ENCODE measurements around the gene NELFE. TPM values are rescaled to one million over a fixed set of nuclear protein-coding genes. Genes with fewer than 3 reads are reported as not detected.

Gene NELFE
- total RNA-seq, 4 donors from 2014 or later = 67.0 to 94.0 (median 75.0) TPM

DNA sequence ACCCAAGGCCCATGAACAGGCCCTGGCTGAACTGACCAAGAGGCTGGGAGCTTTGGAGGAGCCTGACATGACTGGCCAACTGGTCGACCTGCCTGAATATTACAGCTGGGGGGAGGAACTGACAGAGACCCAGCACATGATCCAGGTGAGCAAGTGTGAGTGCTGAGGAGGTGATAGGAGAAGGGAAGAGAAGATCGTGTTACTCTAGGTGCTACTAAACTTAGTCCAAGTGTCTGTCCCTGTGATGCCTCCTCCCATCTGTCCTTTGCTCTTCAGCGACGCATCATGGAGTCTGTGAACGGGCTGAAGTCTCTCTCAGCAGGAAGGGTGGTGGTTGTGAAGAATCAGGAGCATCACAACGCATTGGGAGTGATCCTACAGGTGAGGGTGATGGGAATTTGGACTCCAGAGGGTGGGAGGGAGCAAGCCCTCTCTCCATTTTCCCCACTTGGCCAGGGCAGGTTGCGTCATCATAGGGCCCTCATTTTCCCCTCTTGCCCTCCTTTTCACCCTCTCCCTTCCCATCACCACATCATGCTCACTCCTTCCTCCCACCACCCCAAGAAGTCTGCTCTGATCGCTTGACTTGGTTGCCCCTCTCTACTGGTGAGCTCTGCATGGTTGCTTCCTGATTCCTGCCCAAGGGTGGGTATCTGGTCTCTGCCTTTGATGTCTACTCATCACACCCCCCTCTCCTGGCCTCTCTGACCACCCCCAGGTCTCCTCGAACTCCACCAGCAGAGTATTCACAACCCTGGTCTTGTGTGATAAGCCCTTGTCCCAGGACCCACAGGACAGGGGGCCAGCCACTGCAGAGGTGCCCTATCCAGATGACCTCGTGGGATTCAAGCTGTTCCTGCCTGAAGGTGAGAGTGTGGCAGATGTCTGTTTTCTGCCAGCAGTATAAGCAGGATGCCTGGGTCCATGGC is 8.5 kb upstream of the NELFE start:
- ATAC-seq (ENCODE audit: low FRiP score) = no peak
- DNase-seq (ENCODE audit: low spot score) = no peak
- TF ChIP-seq, protein P1, sequence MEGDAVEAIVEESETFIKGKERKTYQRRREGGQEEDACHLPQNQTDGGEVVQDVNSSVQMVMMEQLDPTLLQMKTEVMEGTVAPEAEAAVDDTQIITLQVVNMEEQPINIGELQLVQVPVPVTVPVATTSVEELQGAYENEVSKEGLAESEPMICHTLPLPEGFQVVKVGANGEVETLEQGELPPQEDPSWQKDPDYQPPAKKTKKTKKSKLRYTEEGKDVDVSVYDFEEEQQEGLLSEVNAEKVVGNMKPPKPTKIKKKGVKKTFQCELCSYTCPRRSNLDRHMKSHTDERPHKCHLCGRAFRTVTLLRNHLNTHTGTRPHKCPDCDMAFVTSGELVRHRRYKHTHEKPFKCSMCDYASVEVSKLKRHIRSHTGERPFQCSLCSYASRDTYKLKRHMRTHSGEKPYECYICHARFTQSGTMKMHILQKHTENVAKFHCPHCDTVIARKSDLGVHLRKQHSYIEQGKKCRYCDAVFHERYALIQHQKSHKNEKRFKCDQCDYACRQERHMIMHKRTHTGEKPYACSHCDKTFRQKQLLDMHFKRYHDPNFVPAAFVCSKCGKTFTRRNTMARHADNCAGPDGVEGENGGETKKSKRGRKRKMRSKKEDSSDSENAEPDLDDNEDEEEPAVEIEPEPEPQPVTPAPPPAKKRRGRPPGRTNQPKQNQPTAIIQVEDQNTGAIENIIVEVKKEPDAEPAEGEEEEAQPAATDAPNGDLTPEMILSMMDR (IDR thresholded peaks at IDR 0.05) = no peak

DNA sequence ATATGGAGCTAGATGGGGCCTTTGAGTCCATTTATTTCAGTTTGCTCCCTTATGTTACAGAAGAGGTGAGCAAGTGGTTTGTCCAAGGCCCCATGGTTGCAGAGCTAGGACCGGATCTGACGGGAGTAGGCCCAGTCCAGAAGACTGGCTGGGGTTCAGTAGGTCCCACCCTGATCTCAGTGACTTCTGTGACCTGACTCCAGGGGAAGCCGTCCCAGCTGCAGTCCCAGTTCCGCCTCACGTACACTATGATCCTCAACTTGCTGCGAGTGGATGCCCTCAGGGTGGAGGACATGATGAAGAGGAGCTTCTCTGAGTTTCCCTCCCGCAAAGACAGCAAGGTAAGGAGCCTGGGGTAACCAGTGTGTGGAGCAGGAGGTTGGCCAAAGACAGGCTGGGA is 7.7 kb upstream of the NELFE start:
- no peak for DNase-seq (ENCODE audit: low spot score)
- TF ChIP-seq, protein P1 (IDR thresholded peaks at IDR 0.05) = no peak
- ATAC-seq (ENCODE audit: low FRiP score) = no peak

DNA sequence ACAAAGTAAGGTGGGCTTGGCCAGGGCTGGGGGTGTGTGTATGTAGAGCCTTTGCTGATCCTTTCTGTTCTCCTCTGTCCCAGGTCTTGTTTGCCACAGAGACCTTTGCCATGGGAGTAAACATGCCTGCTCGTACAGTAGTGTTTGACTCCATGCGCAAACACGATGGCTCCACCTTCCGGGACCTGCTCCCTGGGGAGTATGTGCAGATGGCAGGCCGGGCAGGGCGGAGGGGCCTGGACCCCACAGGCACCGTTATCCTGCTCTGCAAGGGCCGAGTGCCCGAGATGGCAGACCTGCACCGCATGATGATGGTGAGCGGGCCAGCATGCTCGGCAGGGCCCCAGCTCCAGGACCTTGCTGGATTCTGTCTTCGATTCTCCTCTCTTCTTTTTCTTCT is 6.9 kb upstream of the NELFE start:
- TF ChIP-seq, protein P1 (IDR thresholded peaks at IDR 0.05) = no peak
- no peak for ATAC-seq (ENCODE audit: low FRiP score)
- DNase-seq (ENCODE audit: low spot score) = no peak

DNA sequence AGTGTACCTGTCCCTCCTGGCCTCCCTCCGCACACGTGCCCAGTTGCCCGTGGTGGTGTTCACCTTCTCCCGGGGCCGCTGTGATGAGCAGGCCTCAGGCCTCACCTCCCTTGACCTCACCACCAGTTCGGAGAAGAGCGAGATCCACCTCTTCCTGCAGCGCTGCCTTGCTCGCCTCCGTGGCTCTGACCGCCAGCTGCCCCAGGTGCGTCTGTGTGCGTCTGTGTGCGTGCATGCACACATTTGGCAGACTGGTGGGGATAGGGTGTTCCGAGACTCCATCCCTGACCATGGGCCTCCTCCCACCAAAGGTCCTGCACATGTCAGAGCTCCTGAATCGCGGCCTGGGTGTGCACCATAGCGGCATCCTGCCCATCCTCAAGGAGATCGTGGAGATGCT is 5.2 kb upstream of the NELFE start:
- DNase-seq (ENCODE audit: low spot score) (no peak), ATAC-seq (ENCODE audit: low FRiP score) (no peak)
- TF ChIP-seq, protein P1 (IDR thresholded peaks at IDR 0.05) = no peak

DNA sequence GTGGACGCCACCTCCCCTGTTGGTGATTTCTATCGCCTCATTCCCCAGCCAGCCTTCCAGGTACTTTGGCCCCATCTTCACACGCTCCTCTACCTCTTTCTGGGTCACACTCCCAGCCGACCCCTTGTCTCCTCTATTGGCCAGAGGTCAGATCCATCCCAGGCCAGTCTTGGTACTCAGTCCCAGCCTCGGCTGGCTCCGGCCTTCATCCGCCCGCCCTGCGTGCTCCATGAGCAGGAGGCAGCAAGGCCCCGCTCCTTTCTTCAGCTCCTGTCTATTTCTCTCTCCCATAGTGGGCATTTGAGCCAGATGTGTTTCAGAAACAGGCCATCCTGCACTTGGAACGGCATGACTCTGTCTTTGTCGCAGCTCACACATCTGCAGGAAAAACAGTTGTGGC is 2.8 kb upstream of the NELFE start:
- TF ChIP-seq, protein P1 (IDR thresholded peaks at IDR 0.05) = no peak
- DNase-seq (ENCODE audit: low spot score) (no peak), ATAC-seq (ENCODE audit: low FRiP score) (no peak)

DNA sequence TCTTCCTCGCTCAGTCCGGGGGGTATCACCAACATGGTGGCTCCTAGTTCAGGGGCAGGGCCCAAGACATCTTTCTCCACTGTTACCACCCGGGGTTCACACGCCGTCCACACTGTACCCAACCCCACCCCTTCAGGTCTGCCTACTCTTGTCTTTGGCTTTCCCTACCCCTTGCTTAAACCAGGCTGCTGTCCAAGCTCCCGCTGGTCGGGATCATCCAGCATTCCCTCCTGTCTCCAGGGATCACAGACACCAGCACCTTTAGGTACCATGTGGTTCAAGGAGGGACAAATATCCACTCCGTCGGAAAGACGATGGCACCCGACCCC is 395 bp downstream of the NELFE start:
- DNase-seq (ENCODE audit: low spot score) (no peak), ATAC-seq (ENCODE audit: low FRiP score) (peak; percentile 5)
- TF ChIP-seq, protein P1 (IDR thresholded peaks at IDR 0.05) = no peak

DNA sequence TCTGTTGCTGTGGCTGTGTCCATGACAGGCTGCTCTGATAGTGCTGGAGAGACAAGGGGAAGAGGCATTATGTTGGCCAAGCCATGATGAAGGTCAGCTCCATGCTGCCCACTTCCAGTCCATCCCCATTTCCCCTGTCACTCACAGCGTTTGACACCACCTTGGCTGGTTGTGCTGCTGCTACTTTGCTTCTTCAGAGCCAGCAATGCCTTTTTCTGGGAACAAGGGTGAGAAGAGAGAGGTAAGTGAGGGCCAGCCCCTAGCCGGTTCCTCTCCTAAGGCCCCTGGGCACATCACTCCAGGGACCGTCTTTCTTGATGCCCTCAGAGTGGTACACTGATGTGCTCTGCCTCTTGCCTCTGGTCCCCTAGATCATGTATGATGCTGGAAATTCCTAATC is 2.0 kb downstream of the NELFE start:
- no peak for ATAC-seq (ENCODE audit: low FRiP score)
- TF ChIP-seq, protein P1 (IDR thresholded peaks at IDR 0.05) = no peak
- DNase-seq (ENCODE audit: low spot score) = no peak
